ENCODE results near the gene LRRC18.

The LRRC18 gene

GRCh38 chr10:48939790-48940325, at the start of gene LRRC18:
Gene LRRC18, minus strand, starts transcription at chr10:48939840. Its CDS starts 25,685 bp downstream, at chr10:48914155.
- peak; percentile 10 for DNase-seq

GRCh38 chr10:48985621-48986158, 46.0 kb upstream of the LRRC18 start:
- DNase-seq: no peak

- DNase-seq: no peak
Measured at GRCh38 chr10:48983648-48984351, 44.2 kb upstream of the LRRC18 start.

- DNase-seq: no peak
Measured at GRCh38 chr10:48982584-48982983, 42.9 kb upstream of the LRRC18 start.

- peak; percentile 73 for DNase-seq
Measured at GRCh38 chr10:48981310-48981907, 41.8 kb upstream of the LRRC18 start.

- no peak for DNase-seq
Measured at GRCh38 chr10:48978318-48978717, 38.7 kb upstream of the LRRC18 start.

- no peak for DNase-seq
Measured at GRCh38 chr10:48976196-48976595, 36.6 kb upstream of the LRRC18 start.

- DNase-seq: no peak
Measured at GRCh38 chr10:48974510-48975156, 35.0 kb upstream of the LRRC18 start.

- no peak for DNase-seq
Measured at GRCh38 chr10:48973065-48973464, 33.4 kb upstream of the LRRC18 start.

GRCh38 chr10:48970654-48971053, 31.0 kb upstream of the LRRC18 start:
- DNase-seq: no peak

GRCh38 chr10:48970046-48970445, 30.4 kb upstream of the LRRC18 start:
- DNase-seq: no peak

- DNase-seq: no peak
Measured at GRCh38 chr10:48968036-48968435, 28.4 kb upstream of the LRRC18 start.

GRCh38 chr10:48965460-48965859, 25.8 kb upstream of the LRRC18 start:
- no peak for DNase-seq

- DNase-seq: no peak
Measured at GRCh38 chr10:48964038-48964437, 24.4 kb upstream of the LRRC18 start.

- DNase-seq: no peak
Measured at GRCh38 chr10:48958598-48959190, 19.1 kb upstream of the LRRC18 start.

- no peak for DNase-seq
Measured at GRCh38 chr10:48957361-48958151, 17.9 kb upstream of the LRRC18 start.

- DNase-seq: no peak
Measured at GRCh38 chr10:48951707-48952106, 12.1 kb upstream of the LRRC18 start.

GRCh38 chr10:48948470-48949037, 8.9 kb upstream of the LRRC18 start:
- no peak for DNase-seq

- no peak for DNase-seq
Measured at GRCh38 chr10:48947690-48948469, 8.2 kb upstream of the LRRC18 start.

- DNase-seq: no peak
Measured at GRCh38 chr10:48946891-48947500, 7.4 kb upstream of the LRRC18 start.

- no peak for DNase-seq
Measured at GRCh38 chr10:48946332-48946731, 6.7 kb upstream of the LRRC18 start.

Data from activated CD8-positive, alpha-beta memory T cell treated with anti-CD3 and anti-CD28 coated beads, Interleukin-2, amount 50 U/mL, for 48 hours (primary cell).